HCT116 (cell line): ENCODE data around the gene POLRMT.
A peak's percentile ranks its signal among the peaks of the same experiment; 100 is the strongest.

Experiments used
- CTCF ChIP-seq, 3 experiments: fragments of 200-600 bp in 1 of 3; sonication (generic) in 1 of 3; IDR thresholded peaks in 2 of 3; conservative IDR thresholded peaks in 1 of 3; 2 replicates each; pipeline ENCODE4 v1.5.1; 2012 to 2017; ENCODE audit warnings: low read depth in 2 of 3, low read length in 2 of 3, antibody characterized with exemption in 1 of 3, borderline replicate concordance in 1 of 3, control low read depth in 1 of 3, mild to moderate bottlenecking in 1 of 3, mixed read lengths in 1 of 3, mixed run types in 1 of 3, moderate library complexity in 1 of 3; ENCODE audit not compliant: insufficient read depth in 1 of 3
- POLR2AphosphoS5 ChIP-seq: IDR thresholded peaks from 2 replicates; pipeline ENCODE4 v1.6.1; 2011; ENCODE audit warnings: mild to moderate bottlenecking, low read depth, low read length, moderate library complexity
- RAD21 ChIP-seq: IDR thresholded peaks from 2 replicates; pipeline ENCODE4 v1.6.1; 2012; ENCODE audit warnings: low read depth, mild to moderate bottlenecking
- TF ChIP-seq, protein P1 (sequence below): IDR thresholded peaks from 2 replicates; pipeline ENCODE4 v1.6.1; 2012; ENCODE audit warnings: low read depth

DNA sequence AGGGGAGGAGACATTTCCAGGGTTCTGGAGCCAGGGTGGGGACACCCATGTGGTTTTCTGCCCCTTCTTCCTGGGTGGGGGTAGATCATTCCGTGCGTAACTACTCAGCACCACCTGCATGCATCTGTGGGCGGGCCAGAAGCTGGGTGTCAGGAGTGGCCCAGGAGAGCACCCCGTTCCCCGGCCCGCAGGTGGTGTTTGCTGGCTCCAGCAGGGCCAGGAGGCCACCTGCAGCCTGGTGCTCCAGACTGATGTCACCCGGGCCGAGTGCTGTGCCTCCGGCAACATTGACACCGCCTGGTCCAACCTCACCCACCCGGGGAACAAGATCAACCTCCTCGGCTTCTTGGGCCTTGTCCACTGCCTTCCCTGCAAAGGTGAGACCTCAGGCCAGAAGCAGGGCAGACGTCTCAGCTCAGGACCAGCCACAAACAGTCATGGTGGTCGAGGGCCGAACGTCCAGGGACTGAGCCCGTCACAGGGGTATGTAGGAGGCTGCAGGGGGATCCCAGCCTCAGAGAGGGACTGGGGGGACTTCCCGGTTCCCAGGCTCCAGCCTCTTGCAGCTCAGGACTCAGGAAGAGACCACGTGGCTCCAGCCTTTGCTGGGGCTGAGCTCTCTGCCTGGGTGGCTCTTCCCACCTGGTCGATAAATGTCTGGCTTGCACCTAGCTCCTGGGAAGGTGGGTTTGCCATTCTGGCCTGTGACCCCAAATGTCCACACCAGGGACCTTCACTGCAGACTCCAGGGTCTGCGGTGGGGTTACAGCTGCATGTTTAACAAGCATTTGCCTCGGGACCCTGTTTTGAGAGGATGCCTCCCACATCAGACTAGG lies 44.5 kb upstream of the POLRMT start:
- TF ChIP-seq CTCF (IDR thresholded peaks at IDR 0.05 in 2 of 3, conservative IDR thresholded peaks at IDR 0.05 in 1 of 3; ENCODE audit: borderline replicate concordance in 1 of 3, insufficient read depth in 1 of 3, low read depth in 2 of 3, low read length in 2 of 3) (no peak), POLR2AphosphoS5 (peak; percentile 26; the same call in 1 of the 2 replicates), RAD21 (no peak)
- TF ChIP-seq, protein P1, sequence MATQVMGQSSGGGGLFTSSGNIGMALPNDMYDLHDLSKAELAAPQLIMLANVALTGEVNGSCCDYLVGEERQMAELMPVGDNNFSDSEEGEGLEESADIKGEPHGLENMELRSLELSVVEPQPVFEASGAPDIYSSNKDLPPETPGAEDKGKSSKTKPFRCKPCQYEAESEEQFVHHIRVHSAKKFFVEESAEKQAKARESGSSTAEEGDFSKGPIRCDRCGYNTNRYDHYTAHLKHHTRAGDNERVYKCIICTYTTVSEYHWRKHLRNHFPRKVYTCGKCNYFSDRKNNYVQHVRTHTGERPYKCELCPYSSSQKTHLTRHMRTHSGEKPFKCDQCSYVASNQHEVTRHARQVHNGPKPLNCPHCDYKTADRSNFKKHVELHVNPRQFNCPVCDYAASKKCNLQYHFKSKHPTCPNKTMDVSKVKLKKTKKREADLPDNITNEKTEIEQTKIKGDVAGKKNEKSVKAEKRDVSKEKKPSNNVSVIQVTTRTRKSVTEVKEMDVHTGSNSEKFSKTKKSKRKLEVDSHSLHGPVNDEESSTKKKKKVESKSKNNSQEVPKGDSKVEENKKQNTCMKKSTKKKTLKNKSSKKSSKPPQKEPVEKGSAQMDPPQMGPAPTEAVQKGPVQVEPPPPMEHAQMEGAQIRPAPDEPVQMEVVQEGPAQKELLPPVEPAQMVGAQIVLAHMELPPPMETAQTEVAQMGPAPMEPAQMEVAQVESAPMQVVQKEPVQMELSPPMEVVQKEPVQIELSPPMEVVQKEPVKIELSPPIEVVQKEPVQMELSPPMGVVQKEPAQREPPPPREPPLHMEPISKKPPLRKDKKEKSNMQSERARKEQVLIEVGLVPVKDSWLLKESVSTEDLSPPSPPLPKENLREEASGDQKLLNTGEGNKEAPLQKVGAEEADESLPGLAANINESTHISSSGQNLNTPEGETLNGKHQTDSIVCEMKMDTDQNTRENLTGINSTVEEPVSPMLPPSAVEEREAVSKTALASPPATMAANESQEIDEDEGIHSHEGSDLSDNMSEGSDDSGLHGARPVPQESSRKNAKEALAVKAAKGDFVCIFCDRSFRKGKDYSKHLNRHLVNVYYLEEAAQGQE, result no peak
